Kidney epithelial cell (primary cell): Measurements from ENCODE around the gene LOC101059915.
A peak's percentile ranks its signal among the peaks of the same experiment; 100 is the strongest.
"Not testable (repeated sequence)": the region's sequence is repeated elsewhere in the genome, so short reads cannot be mapped to it uniquely, and the experiment has no call there.

Experiments used
- DNase-seq: peaks from one replicate; pipeline ENCODE4 v3.0.0-alpha.2; 2010; ENCODE audit warnings: low read depth
- H3K27me3 ChIP-seq: 2 replicates; pipeline ENCODE4 v1.6.0; 2011; ENCODE audit warnings: low read length; ENCODE audit not compliant: control insufficient read depth, insufficient read depth
- H3K36me3 ChIP-seq: 2 replicates; pipeline ENCODE4 v1.5.1; 2011; ENCODE audit warnings: low read length; ENCODE audit not compliant: control insufficient read depth, insufficient read depth
- H3K4me3 ChIP-seq: 2 replicates; pipeline ENCODE4 v1.5.1; 2011; ENCODE audit warnings: low read depth, mild to moderate bottlenecking, control low read depth, low read length
- TF ChIP-seq, protein P1 (sequence below): IDR thresholded peaks from 2 replicates; pipeline ENCODE4 v1.5.1; 2011; ENCODE audit warnings: mild to moderate bottlenecking, moderate library complexity, low read length, control low read depth, inconsistent platforms; ENCODE audit not compliant: insufficient read depth, poor library complexity, severe bottlenecking

Gene LOC101059915

DNA sequence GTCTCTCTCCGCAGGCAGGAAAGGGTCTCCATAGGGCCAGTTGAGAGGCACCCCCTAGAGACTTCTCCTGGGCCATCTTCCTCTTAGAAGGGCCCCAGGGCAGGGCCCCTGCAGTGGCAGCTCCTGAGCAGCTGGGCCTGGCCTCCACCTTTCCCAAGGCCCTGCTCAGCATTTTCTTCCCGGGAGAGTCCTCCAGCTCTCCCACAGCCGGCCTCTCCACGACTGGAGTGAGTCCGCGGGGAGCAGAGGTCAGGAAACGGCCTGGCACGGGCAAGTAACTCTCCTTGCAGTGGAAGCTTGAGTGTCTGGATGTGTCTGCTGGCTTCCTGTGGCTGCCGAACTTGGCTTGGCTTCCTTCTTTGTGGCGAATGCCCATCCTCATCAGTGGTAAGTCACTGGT is 1.6 kb upstream of the LOC101059915 start:
- H3K27me3 ChIP-seq, result no peaks in the 10 kb centered on the region
- TF ChIP-seq, protein P1, sequence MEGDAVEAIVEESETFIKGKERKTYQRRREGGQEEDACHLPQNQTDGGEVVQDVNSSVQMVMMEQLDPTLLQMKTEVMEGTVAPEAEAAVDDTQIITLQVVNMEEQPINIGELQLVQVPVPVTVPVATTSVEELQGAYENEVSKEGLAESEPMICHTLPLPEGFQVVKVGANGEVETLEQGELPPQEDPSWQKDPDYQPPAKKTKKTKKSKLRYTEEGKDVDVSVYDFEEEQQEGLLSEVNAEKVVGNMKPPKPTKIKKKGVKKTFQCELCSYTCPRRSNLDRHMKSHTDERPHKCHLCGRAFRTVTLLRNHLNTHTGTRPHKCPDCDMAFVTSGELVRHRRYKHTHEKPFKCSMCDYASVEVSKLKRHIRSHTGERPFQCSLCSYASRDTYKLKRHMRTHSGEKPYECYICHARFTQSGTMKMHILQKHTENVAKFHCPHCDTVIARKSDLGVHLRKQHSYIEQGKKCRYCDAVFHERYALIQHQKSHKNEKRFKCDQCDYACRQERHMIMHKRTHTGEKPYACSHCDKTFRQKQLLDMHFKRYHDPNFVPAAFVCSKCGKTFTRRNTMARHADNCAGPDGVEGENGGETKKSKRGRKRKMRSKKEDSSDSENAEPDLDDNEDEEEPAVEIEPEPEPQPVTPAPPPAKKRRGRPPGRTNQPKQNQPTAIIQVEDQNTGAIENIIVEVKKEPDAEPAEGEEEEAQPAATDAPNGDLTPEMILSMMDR, result no peak
- no peaks in the 10 kb centered on the region for H3K36me3 ChIP-seq

DNA sequence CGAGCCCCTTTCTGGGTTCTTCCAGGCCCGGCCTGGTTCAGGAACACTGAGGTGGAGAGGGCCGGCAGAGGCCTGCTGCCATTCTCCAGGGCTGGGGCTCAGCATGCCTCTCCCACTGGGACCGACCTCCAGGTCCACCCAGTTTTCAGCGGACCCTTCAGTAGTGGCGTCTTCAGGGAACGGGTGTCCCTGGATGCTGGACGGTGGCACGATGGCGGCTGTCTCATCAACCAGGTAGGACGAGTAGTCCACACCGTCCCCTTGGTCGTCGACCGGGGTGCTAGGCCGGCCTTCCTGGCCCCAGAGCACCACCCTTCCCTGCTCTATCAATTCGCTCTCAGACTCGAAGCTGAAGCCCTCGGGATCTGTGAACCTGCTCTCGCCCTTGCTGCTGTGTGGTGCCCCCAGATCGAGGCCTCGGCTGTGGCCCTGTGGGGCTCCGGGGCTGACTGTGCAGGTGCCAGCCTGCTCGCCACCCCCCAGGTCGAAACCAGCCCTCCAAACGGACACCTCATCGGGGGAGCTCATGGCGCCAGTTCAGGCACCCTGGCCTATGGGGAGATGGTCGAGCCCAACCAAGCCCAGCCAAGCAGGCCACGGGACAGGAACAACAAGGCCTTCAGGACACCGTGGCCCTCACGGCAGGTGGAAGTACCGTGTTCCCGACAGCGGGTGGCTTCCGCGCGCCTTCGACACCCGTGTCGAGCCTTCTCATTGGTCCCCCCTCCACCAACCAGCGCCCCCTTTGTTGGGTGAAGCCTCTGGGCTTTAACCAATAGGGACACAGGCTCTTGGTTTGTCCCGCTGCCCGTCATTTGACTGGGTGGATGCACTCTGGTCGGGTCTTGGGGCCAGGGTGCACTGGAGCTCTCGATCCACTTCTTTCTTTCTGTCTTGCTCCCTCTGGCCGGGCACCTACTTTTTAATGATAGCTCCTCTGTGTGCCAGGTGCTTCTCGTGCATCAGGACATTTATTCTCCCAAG is 814 bp upstream of the LOC101059915 start:
- Histone ChIP-seq H3K36me3 (no peaks in the 10 kb centered on the region), H3K4me3 (no peak overlapping the region), H3K27me3 (no peaks in the 10 kb centered on the region)
- TF ChIP-seq, protein P1, result no peak
- no peak for DNase-seq

More for the DNA sequence above, 1.6 kb upstream of the LOC101059915 start:
- no peak overlapping the region for H3K4me3 ChIP-seq
- DNase-seq, result no peak

DNA sequence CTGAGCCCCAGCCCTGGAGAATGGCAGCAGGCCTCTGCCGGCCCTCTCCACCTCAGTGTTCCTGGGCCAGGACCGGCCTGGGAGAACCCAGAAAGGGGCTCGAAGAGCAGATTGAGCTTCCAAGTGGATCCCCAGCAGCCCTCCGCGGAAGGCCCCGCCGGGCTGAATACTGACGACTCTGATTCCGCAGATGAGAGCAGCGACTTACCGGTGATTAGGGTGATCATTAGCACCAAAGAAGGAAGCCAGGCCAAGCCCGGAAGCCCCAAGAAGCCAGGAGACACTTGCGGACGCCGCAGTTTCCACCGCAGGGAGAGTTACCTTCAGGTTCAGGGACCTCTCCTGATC is 876 bp downstream of the LOC101059915 start:
- TF ChIP-seq, protein P1, result no peak

DNA sequence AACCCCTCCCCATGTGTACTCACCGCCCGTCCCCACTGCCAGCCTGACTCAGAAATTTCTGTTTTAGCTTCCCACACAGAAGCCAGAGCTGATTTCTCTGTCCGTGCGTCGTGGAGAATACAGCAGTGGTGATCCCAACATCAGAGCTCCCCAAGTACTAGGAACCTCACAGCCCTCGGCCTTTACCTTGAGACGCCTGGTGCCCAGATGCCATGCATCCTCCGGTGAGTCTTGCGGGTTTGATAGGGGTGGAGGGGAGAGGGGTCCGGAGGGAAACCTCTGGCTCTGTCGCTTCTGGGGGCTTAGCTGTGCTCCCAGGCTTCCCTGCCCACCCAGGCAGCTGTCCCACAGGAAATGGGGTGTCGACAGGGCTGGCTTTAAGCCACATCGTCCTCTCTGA is 2.1 kb downstream of the LOC101059915 start:
- DNase-seq, result no peak
- no peaks in the 10 kb centered on the region for H3K36me3 ChIP-seq
- TF ChIP-seq, protein P1, result no peak

More for the DNA sequence above, 876 bp downstream of the LOC101059915 start:
- H3K36me3 ChIP-seq, result no peaks in the 10 kb centered on the region
- no peak for DNase-seq
- no peaks in the 10 kb centered on the region for H3K27me3 ChIP-seq
- no peak overlapping the region for H3K4me3 ChIP-seq

DNA sequence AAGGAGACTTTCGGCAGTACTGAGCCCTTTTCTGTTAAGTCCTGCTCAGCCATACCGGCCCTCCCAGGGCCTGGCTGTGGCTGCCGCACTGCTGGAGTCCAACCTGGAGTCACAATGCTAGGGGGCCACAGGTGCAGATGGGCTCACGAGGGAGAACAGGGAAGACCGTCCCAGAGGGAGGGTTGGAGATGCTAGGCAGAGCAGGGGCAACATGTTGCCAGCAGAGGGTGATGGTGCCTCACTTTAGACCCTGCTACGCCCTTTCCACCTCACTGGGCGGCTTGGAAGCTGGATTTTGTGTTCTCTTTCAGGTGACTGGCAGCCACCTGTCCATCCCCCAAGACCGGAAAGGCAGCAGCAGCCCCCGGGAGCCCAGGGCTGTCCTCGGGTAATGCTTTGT is 2.6 kb downstream of the LOC101059915 start:
- not testable (repeated sequence) for DNase-seq, H3K27me3 ChIP-seq, H3K4me3 ChIP-seq, H3K36me3 ChIP-seq
- TF ChIP-seq, protein P1, result peak; percentile 47

More for the DNA sequence above, 2.1 kb downstream of the LOC101059915 start:
- no peak overlapping the region for H3K4me3 ChIP-seq
- H3K27me3 ChIP-seq, result no peaks in the 10 kb centered on the region
